B cell (primary cell): ENCODE data around the gene MIPOL1. TPM values are rescaled to one million over a fixed set of nuclear protein-coding genes. Genes with fewer than 3 reads are reported as not detected.
A peak's percentile ranks its signal among the peaks of the same experiment; 100 is the strongest.

Source experiments
- ATAC-seq: fragments of 200-7000 bp; cut with Tn5 transposase; one replicate; pipeline ENCODE4 v1.10.0; 2021; ENCODE audit warnings: low read depth, mild to moderate bottlenecking, moderate number of reproducible peaks, moderate library complexity
- CTCF ChIA-PET: fragments of 350-600 bp; sonication (Branson Sonifier 250); formaldehyde crosslinking; loops from one replicate; lab custom pipeline; 2021; ENCODE audit warnings: antibody characterized with exemption, inconsistent platforms; lab: Charles Lee
- POLR2A ChIA-PET: fragments of 350-600 bp; sonication (Branson Sonifier 250); formaldehyde crosslinking; loops from one replicate; lab custom pipeline; 2021; ENCODE audit warnings: antibody characterized with exemption; lab: Charles Lee
- DNase-seq: peaks from one replicate; pipeline ENCODE4 v3.0.0; 2013
- H2AFZ ChIP-seq: 2 replicates; pipeline ENCODE4 v1.6.1; 2012; ENCODE audit warnings: mild to moderate bottlenecking, low read depth, low read length; ENCODE audit not compliant: insufficient read depth, poor library complexity, severe bottlenecking
- H3K27ac ChIP-seq, 2 donors: 1 replicate in 1 of 2; 2 replicates in 1 of 2; pipeline ENCODE4 v1.5.1; 2012 to 2013; ENCODE audit warnings: low read length in 2 of 2, mild to moderate bottlenecking in 2 of 2, moderate library complexity in 1 of 2
- H3K27me3 ChIP-seq, 4 experiments: fragments of 200-600 bp in 1 of 4; sonication (generic) in 1 of 4; replicated peaks in 1 of 4; 1 replicate in 2 of 4; 2 replicates in 2 of 4; pipeline versions ENCODE4 v1.6.1 to v1.7.0; 2013 to 2016; ENCODE audit warnings: low read length in 3 of 4, mild to moderate bottlenecking in 2 of 4, mixed read lengths in 1 of 4, moderate library complexity in 1 of 4; ENCODE audit not compliant: insufficient read depth in 4 of 4, control insufficient read depth in 3 of 4; ENCODE audit errors: control extremely low read depth in 1 of 4
- H3K36me3 ChIP-seq, 2 experiments: replicated peaks in 1 of 2; 1 replicate in 1 of 2; 2 replicates in 1 of 2; pipeline versions ENCODE4 v1.6.1 to v1.7.1; 2013; ENCODE audit warnings: low read length in 1 of 2; ENCODE audit not compliant: insufficient read depth in 2 of 2, control insufficient read depth in 1 of 2; ENCODE audit errors: control extremely low read depth in 1 of 2, extremely low read depth in 1 of 2
- H3K4me1 ChIP-seq, 2 donors: fragments of 200-600 bp in 1 of 2; sonication (generic) in 1 of 2; 1 replicate in 1 of 2; 2 replicates in 1 of 2; pipeline versions ENCODE4 v1.5.1 to v1.6.1; 2013 to 2017; ENCODE audit warnings: low read length in 2 of 2; ENCODE audit not compliant: control insufficient read depth in 2 of 2, insufficient read depth in 2 of 2
- H3K4me2 ChIP-seq: replicated peaks from 2 replicates; pipeline ENCODE3; 2012; ENCODE audit warnings: mild to moderate bottlenecking, low read depth, low read length; ENCODE audit not compliant: poor library complexity, severe bottlenecking
- H3K4me3 ChIP-seq, 5 experiments: fragments of 200-600 bp in 1 of 5; sonication (generic) in 1 of 5; 1 replicate in 3 of 5; 2 replicates in 2 of 5; pipeline versions ENCODE4 v1.5.1 to v1.7.0; 2011 to 2016; ENCODE audit warnings: low read length in 4 of 5, mild to moderate bottlenecking in 4 of 5, low read depth in 2 of 5, control low read depth in 1 of 5, moderate library complexity in 1 of 5; ENCODE audit not compliant: insufficient read depth in 1 of 5; ENCODE audit errors: control extremely low read depth in 1 of 5, extremely low read depth in 1 of 5
- H3K79me2 ChIP-seq: fragments of 200-600 bp; sonication (generic); one replicate; pipeline ENCODE4 v1.6.0; 2016; ENCODE audit warnings: low read length; ENCODE audit not compliant: control insufficient read depth, insufficient read depth
- H3K9ac ChIP-seq: fragments of 200-600 bp; sonication (generic); 2 replicates; pipeline ENCODE4 v1.6.1; 2017; ENCODE audit warnings: mild to moderate bottlenecking, low read length, moderate library complexity
- H3K9me3 ChIP-seq, 3 donors: one replicate each; pipeline versions ENCODE4 v1.6.1 to v1.7.1; 2013; ENCODE audit warnings: low read length in 2 of 3; ENCODE audit not compliant: control insufficient read depth in 2 of 3, insufficient read depth in 1 of 3; ENCODE audit errors: control extremely low read depth in 1 of 3
- H4K20me1 ChIP-seq: 2 replicates; pipeline ENCODE4 v1.6.0; 2012; ENCODE audit warnings: mild to moderate bottlenecking, low read length; ENCODE audit not compliant: insufficient read depth, control insufficient read depth, poor library complexity, severe bottlenecking
- H3K27ac Mint-ChIP-seq: one replicate; pipeline ENCODE4 v1.8.0; 2021; ENCODE audit warnings: mixed read lengths
- H3K27me3 Mint-ChIP-seq: one replicate; pipeline ENCODE4 v1.8.0; 2021; ENCODE audit warnings: mixed read lengths
- H3K4me1 Mint-ChIP-seq: one replicate; pipeline ENCODE4 v1.8.0; 2021; ENCODE audit warnings: mixed read lengths
- H3K4me3 Mint-ChIP-seq: one replicate; pipeline ENCODE4 v1.8.0; 2021; ENCODE audit warnings: mixed read lengths
- H3K9me3 Mint-ChIP-seq: one replicate; pipeline ENCODE4 v1.8.0; 2022; ENCODE audit warnings: mixed read lengths; ENCODE audit not compliant: insufficient read depth
- CTCF ChIP-seq: fragments of 200-600 bp; IDR thresholded peaks from one replicate; pipeline ENCODE4 v1.8.0; 2022; ENCODE audit warnings: antibody characterized with exemption, mild to moderate bottlenecking
- EZH2 ChIP-seq: IDR thresholded peaks from 2 replicates; pipeline ENCODE4 v1.6.1; 2012; ENCODE audit warnings: borderline replicate concordance, low read depth, mild to moderate bottlenecking, moderate library complexity, low read length; ENCODE audit not compliant: insufficient read depth, poor library complexity, severe bottlenecking
- WGBS: methylation state at CpG from one replicate; pipeline ENCODE4 v1.1.5; 2013; ENCODE audit warnings: missing lambda C conversion rate; ENCODE audit not compliant: insufficient coverage; 5-methylcytosine and 5-hydroxymethylcytosine counted together
- intact Hi-C: fragments of 100-400 bp; cut with micrococcal nuclease; formaldehyde crosslinking; loops from one replicate; pipeline ENCODE4 v1.10.0; 2022
- polyA plus RNA-seq: library from polyadenylated mRNA; depleted of rRNA; stranded (reverse); fragments of >200 nt; gene quantifications from 2 replicates; pipeline ENCODE4 v1.2.3, GENCODE V29; 2012
- total RNA-seq, 2 donors: library from RNA; stranded (reverse); fragments of 120-200 nt in 1 of 2; gene quantifications; 1 replicate in 1 of 2; 2 replicates in 1 of 2; pipeline versions ENCODE4 v1.2.3 to v1.2.4, GENCODE V29; 2013 to 2022

Gene MIPOL1
- total and polyA plus RNA-seq, 2 donors (not counting 1 experiment from before 2014, with no cell fraction given): 0.17 TPM; not detected in 1

- WGBS: no CpG with 5 or more reads among the region's 5 CpGs
- no peaks in the 10 kb centered on the region for H3K36me3 ChIP-seq
- DNase-seq (peak; percentile 30), ATAC-seq (no peak)
- no peak for TF ChIP-seq EZH2
- peak; percentile 74 for TF ChIP-seq CTCF
- no peaks in the 10 kb centered on the region for H3K79me2 ChIP-seq
- no peak overlapping the region for H3K27ac Mint-ChIP-seq
- no peaks in the 10 kb centered on the region for H3K4me1 ChIP-seq
- H3K9me3 Mint-ChIP-seq: peaks cover 3% of the 10 kb centered on the region
- no peak overlapping the region for H3K4me3 Mint-ChIP-seq
- no peaks in the 10 kb centered on the region for H3K27me3 Mint-ChIP-seq
- no peak overlapping the region for H3K27ac ChIP-seq
- H3K4me3 ChIP-seq: no peak overlapping the region
- no peak overlapping the region for H3K4me2 ChIP-seq
- no peak overlapping the region for H3K9ac ChIP-seq
- peaks cover 0 to 2% (median 0%) of the 10 kb centered on the region in 3 donors for H3K9me3 ChIP-seq
- ChIA-PET CTCF (interaction anchor here (0.6 to 1.9 kb wide), 5 partner anchors 9 to 586 kb away, joined by 3 to 7 read pairs (median 6); no protein-coding TSS in a partner anchor), POLR2A (no interaction called here)
- H2AFZ ChIP-seq: no peak overlapping the region
- H3K4me1 Mint-ChIP-seq: no peaks in the 10 kb centered on the region
- intact Hi-C loops: no loop called here
- H3K27me3 ChIP-seq: no peaks in the 10 kb centered on the region
- H4K20me1 ChIP-seq: no peaks in the 10 kb centered on the region
Observed at GRCh38 chr14:37230551-37231194, 32.9 kb downstream of the MIPOL1 start.

- DNase-seq (no peak), ATAC-seq (no peak)
- Histone ChIP-seq H3K4me3 (no peak overlapping the region), H3K79me2 (no peaks in the 10 kb centered on the region), H3K4me2 (no peak overlapping the region), H3K9me3 (no peaks in the 10 kb centered on the region), H4K20me1 (no peaks in the 10 kb centered on the region), H3K9ac (no peak overlapping the region), H3K36me3 (no peaks in the 10 kb centered on the region), H2AFZ (no peak overlapping the region), H3K27ac (no peak overlapping the region), H3K27me3 (no peaks in the 10 kb centered on the region), H3K4me1 (no peaks in the 10 kb centered on the region)
- ChIA-PET POLR2A (no interaction called here), CTCF (interaction anchor here (1.1 kb wide), 1 partner anchor 11 kb away, joined by 3 read pairs; no protein-coding TSS in a partner anchor)
- no peak for TF ChIP-seq EZH2
- TF ChIP-seq CTCF: peak; percentile 31
- no peaks in the 10 kb centered on the region for H3K4me1 Mint-ChIP-seq
- H3K27ac Mint-ChIP-seq: no peak overlapping the region
- H3K27me3 Mint-ChIP-seq: no peaks in the 10 kb centered on the region
- H3K9me3 Mint-ChIP-seq: no peaks in the 10 kb centered on the region
- intact Hi-C loops: no loop called here
- no CpG with 5 or more reads among the region's 1 CpG for WGBS
- no peak overlapping the region for H3K4me3 Mint-ChIP-seq
Observed at GRCh38 chr14:37232907-37233481, 35.3 kb downstream of the MIPOL1 start.
